Epithelial cell of esophagus (primary cell): ENCODE results near the gene TSPAN10.
"Not testable (repeated sequence)": the region's sequence is repeated elsewhere in the genome, so short reads cannot be mapped to it uniquely, and the experiment has no call there.

Source experiments
- DNase-seq: peaks from one replicate; pipeline ENCODE4 v3.0.0; 2010; ENCODE audit warnings: low read depth
- H3K4me3 ChIP-seq: 2 replicates; pipeline ENCODE4 v1.5.1; 2011; ENCODE audit warnings: mild to moderate bottlenecking, low read length, control low read depth
- CTCF ChIP-seq: IDR thresholded peaks from 2 replicates; pipeline ENCODE4 v1.5.1; 2011; ENCODE audit warnings: low read depth, mild to moderate bottlenecking, low read length, control low read depth, inconsistent platforms; ENCODE audit not compliant: insufficient read depth; ENCODE audit errors: missing control alignments

The TSPAN10 gene

GRCh38 chr17:81612172-81612970 lies 24.6 kb upstream of the TSPAN10 start:
- no peak for TF ChIP-seq CTCF

DNA sequence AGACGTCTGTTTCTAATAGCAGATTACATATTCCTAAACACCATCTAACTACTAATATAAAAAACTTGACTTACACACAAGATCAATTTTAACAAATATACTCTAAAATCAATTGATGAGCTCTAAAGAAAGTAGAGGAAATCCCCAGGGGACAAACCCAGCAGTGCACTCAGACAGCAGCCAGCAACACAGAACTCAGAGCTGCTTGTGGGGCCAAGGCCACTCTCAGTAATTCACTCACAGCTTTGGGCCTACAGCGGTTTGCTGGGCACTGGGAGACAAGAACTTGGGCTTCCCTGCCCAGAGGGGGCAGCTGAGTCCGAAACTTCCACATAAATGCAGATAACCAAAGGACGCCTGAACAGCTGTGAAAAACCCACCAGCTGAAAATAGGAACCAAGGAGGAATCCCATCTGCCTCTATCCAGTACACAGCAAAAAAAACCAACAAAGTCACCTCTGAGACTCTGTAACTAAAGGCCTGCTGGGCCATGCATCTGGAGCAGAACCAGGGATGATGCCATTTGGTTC lies 21.5 kb upstream of the TSPAN10 start:
- DNase-seq = no peak
- TF ChIP-seq CTCF = no peak
- H3K4me3 ChIP-seq = no peak overlapping the region

More at GRCh38 chr17:81612172-81612970, 24.6 kb upstream of the TSPAN10 start:
- no peak overlapping the region for H3K4me3 ChIP-seq
- no peak for DNase-seq

DNA sequence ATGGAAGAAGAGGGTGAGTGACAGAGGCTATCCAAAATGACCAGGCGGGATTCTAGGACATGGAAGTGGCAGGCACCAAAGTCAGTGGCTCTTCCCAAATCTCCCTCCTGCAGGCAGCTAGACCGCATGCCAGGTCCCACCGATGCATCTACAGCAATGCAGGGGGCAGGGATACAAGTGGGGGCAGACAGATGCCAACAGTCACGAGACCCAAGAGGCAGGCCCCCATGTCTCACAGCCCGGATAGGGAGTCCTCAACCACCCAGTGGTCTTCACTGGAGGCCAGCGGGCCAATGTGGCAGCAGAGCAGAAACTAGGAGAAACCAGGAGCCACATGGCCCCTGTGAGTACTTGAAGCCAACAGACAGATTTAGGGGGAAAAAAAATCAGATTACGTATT lies 20.1 kb upstream of the TSPAN10 start:
- no peak for TF ChIP-seq CTCF
- no peak for DNase-seq
- H3K4me3 ChIP-seq = no peak overlapping the region

GRCh38 chr17:81618307-81618706 lies 18.7 kb upstream of the TSPAN10 start:
- H3K4me3 ChIP-seq = not testable (repeated sequence)

DNA sequence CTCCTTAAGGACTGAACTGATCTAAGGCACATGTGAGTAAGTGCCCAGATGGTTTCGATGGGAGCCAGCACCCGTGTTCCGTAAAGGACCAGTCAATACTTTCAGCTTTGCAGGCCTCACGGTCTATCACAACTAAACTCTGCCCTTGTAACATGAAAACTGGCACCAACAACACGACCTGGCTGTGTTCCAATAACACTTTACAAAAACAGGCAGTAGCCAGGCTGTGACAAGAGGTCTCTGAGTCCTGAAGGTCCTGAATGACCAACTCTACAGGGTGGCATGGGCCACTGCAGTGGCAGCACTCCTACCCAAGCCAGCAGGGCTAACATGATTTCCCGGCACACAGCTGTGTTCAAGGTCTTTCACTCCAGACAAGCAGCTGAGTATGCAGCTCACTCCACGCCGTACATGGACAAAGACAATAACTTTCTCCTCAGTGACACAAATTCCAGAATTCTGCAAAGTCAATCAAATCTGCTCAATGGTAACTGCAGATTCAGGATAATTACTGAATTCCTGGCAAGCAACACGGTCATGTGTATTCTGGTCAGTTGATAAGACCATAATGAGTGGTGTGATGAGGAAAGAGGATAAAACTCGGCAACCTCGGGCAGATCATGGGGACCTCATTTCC lies 15.4 kb upstream of the TSPAN10 start:
- no peak overlapping the region for H3K4me3 ChIP-seq
- no peak for TF ChIP-seq CTCF
- DNase-seq = no peak

More at GRCh38 chr17:81618307-81618706, 18.7 kb upstream of the TSPAN10 start:
- DNase-seq = not testable (repeated sequence)

DNA sequence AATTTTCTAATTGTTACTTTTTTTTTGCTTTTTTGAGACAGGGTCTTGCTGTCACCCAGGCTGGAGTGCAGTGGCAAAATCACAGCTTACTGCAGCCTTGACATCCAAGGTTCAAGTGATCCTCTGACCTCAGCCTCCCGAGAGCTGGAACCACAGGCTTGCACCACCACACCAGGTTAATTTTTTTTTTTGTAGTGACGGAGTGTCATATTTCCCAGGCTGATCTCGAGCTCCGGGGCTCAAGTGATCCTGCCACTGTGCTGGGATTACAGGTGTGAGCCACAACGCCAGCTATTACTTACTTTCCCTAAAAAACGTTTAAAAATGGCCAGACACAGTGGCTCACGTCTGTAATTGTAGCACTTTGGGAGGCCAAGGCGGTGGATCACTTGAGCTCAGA lies 6.7 kb upstream of the TSPAN10 start:
- DNase-seq = no peak
- no peak for TF ChIP-seq CTCF
- H3K4me3 ChIP-seq = no peak overlapping the region

DNA sequence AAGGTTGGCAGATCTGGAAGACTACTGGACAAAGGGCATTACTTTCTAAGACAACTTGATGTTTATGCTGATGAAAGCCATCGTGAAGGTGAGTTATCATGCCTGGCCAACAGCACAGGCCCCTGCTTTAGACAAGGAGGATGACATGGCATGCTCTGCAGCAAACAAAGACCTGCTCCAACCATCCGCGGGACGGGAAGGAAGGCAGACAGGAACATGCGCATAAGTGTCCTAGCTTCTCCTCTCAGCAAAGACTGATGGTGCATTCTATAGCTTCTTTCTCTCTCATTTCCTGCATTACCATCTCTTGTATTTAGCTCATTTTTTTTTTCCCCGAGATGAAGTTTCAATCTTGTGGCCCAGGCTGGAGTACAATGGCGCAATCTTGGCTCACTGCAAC lies 5.5 kb upstream of the TSPAN10 start:
- TF ChIP-seq CTCF = no peak

More for the DNA sequence above, 5.5 kb upstream of the TSPAN10 start:
- DNase-seq = no peak
- no peak overlapping the region for H3K4me3 ChIP-seq
